B cell (primary cell): ENCODE results near the gene PIN1.

Experiments used
- CTCF ChIP-seq: fragments of 200-600 bp; IDR thresholded peaks from one replicate; pipeline ENCODE4 v1.8.0; 2022; ENCODE audit warnings: antibody characterized with exemption, mild to moderate bottlenecking
- EZH2 ChIP-seq: IDR thresholded peaks from 2 replicates; pipeline ENCODE4 v1.6.1; 2012; ENCODE audit warnings: borderline replicate concordance, low read depth, mild to moderate bottlenecking, moderate library complexity, low read length; ENCODE audit not compliant: insufficient read depth, poor library complexity, severe bottlenecking

GRCh38 chr19:9836021-9836420 is 903 bp downstream of the PIN1 start:
- TF ChIP-seq CTCF, result no peak
- TF ChIP-seq EZH2, result no peak
